ENCODE results near the gene POLR3F.
A peak's percentile ranks its signal among the peaks of the same experiment; 100 is the strongest.

Gene POLR3F

DNA sequence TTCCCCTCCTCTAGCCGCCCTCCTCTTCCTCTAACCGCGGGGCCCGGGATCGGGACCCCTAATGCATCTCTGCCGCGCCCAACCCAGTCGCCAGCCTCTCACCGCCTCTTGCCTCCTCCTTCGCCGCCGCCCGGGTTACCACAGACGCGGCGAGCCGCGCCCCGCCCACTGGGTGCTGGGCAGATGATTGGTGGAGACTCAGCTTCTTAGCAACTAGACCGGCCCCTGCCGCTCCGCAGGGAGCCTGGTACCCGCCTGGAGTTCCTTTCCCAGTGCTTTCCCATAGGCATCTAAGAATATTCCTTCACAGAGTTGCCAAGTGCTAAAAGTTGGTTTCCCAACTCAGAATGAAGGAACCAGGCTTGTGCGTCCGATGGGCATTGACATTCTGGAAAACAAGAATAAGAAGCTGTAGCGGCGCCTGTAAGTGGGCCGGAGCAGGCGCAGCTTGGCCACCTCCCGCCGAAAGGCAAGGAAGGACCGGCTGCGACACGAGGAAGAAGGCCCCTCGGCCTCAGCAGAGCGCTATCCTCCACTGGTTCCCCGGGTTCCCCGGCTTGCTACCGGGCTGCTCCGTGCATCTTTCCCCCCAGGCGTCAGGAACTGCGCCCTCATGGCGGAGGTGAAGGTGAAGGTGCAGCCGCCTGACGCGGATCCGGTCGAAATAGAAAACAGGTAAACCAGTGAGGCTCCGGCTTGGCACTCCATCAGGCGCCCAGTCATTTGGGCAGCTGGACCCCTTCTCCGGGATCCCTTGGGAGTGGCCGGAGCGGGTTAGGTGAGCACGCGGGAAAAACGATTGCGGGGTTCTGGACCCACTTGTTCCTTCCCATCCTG is at the start of gene POLR3F, which contains the start of gene DZANK1 (continued):
- TF ChIP-seq, protein P1, sequence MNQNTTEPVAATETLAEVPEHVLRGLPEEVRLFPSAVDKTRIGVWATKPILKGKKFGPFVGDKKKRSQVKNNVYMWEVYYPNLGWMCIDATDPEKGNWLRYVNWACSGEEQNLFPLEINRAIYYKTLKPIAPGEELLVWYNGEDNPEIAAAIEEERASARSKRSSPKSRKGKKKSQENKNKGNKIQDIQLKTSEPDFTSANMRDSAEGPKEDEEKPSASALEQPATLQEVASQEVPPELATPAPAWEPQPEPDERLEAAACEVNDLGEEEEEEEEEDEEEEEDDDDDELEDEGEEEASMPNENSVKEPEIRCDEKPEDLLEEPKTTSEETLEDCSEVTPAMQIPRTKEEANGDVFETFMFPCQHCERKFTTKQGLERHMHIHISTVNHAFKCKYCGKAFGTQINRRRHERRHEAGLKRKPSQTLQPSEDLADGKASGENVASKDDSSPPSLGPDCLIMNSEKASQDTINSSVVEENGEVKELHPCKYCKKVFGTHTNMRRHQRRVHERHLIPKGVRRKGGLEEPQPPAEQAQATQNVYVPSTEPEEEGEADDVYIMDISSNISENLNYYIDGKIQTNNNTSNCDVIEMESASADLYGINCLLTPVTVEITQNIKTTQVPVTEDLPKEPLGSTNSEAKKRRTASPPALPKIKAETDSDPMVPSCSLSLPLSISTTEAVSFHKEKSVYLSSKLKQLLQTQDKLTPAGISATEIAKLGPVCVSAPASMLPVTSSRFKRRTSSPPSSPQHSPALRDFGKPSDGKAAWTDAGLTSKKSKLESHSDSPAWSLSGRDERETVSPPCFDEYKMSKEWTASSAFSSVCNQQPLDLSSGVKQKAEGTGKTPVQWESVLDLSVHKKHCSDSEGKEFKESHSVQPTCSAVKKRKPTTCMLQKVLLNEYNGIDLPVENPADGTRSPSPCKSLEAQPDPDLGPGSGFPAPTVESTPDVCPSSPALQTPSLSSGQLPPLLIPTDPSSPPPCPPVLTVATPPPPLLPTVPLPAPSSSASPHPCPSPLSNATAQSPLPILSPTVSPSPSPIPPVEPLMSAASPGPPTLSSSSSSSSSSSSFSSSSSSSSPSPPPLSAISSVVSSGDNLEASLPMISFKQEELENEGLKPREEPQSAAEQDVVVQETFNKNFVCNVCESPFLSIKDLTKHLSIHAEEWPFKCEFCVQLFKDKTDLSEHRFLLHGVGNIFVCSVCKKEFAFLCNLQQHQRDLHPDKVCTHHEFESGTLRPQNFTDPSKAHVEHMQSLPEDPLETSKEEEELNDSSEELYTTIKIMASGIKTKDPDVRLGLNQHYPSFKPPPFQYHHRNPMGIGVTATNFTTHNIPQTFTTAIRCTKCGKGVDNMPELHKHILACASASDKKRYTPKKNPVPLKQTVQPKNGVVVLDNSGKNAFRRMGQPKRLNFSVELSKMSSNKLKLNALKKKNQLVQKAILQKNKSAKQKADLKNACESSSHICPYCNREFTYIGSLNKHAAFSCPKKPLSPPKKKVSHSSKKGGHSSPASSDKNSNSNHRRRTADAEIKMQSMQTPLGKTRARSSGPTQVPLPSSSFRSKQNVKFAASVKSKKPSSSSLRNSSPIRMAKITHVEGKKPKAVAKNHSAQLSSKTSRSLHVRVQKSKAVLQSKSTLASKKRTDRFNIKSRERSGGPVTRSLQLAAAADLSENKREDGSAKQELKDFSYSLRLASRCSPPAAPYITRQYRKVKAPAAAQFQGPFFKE (tag by site-specific recombination; IDR thresholded peaks at IDR 0.05; ENCODE audit: borderline replicate concordance) = no peak

DNA sequence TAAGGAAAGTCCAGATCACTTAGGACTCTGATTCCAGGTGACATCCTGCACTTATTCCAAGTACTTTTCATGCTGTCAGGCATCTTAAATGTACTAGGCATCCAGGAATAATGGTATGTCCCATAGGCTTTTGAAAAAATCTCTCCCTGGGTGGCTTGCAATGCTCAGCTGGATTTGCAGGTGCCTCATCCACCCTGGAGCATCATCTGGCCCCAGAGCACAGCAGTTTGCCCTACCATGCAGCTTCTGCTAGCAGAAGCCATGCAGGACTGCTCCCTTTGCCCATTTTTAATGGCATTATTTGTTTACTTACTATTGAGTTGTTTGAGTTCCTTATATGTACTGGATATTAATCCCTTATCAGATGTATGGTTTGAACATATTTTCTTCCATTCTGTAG is 45.6 kb upstream of the POLR3F start:
- Histone ChIP-seq H3K27ac (ENCODE audit: extremely low read depth, low read depth, low read length) (no peak overlapping the region), H3K4me3 (ENCODE audit: low read depth, low read length) (no peak overlapping the region), H3K9me3 (ENCODE audit: control insufficient read depth, insufficient read depth, low read depth, low read length) (no peaks in the 10 kb centered on the region), H3K36me3 (ENCODE audit: control insufficient read depth in 2 of 2, insufficient read depth in 1 of 2, low read length in 2 of 2) (no peaks in the 10 kb centered on the region), H3K4me1 (ENCODE audit: control insufficient read depth, insufficient read depth, low read length) (peaks cover 3% of the 10 kb centered on the region; the same call in 1 of the 2 replicates)
- POLR2A ChIA-PET = interaction anchor here (0.6 kb wide), 1 partner anchor 243 kb away, joined by 3 read pairs; no protein-coding TSS in a partner anchor
- TF ChIP-seq ZIC2 (tag by site-specific recombination; IDR thresholded peaks at IDR 0.05) (peak; percentile 46), ZNF114 (tag by site-specific recombination; IDR thresholded peaks at IDR 0.05) (no peak)
- CTCF ChIA-PET = interaction anchor here (2.3 kb wide), 1 partner anchor 9 kb away, joined by 6 read pairs; no protein-coding TSS in a partner anchor

DNA sequence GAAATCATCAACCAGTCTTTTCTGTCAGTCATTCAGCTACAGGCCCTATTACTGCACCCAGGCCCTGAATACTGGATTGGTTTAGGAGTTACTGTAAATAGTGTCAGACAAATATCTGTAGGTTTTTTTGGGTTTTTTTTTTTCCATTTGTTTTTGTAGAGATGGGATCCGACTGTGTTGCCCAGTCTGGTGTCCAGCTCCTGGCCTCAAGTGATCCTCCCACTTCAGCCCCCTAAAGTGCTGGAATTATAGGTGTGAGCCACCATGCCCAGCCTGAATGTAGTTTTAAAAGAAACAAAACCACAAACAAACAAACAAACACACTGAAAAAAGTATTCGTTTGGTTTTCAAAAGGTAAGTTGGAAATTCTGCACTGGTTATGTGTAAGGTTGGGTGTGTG is 40.0 kb upstream of the POLR3F start:
- Histone ChIP-seq H3K36me3 (ENCODE audit: control insufficient read depth in 2 of 2, insufficient read depth in 1 of 2, low read length in 2 of 2) (no peaks in the 10 kb centered on the region), H3K27ac (ENCODE audit: extremely low read depth, low read depth, low read length) (no peak overlapping the region), H3K4me3 (ENCODE audit: low read depth, low read length) (no peak overlapping the region), H3K4me1 (ENCODE audit: control insufficient read depth, insufficient read depth, low read length) (peaks cover 20% of the 10 kb centered on the region), H3K9me3 (ENCODE audit: control insufficient read depth, insufficient read depth, low read depth, low read length) (no peaks in the 10 kb centered on the region)
- CTCF ChIA-PET = interaction anchor here (0.6 kb wide), 1 partner anchor 9 kb away, joined by 3 read pairs; no protein-coding TSS in a partner anchor
- POLR2A ChIA-PET = no interaction called here
- TF ChIP-seq ZNF121 (tag by site-specific recombination; IDR thresholded peaks at IDR 0.05) (peak; percentile 90), SP2 (tag by site-specific recombination; IDR thresholded peaks at IDR 0.05) (no peak)

DNA sequence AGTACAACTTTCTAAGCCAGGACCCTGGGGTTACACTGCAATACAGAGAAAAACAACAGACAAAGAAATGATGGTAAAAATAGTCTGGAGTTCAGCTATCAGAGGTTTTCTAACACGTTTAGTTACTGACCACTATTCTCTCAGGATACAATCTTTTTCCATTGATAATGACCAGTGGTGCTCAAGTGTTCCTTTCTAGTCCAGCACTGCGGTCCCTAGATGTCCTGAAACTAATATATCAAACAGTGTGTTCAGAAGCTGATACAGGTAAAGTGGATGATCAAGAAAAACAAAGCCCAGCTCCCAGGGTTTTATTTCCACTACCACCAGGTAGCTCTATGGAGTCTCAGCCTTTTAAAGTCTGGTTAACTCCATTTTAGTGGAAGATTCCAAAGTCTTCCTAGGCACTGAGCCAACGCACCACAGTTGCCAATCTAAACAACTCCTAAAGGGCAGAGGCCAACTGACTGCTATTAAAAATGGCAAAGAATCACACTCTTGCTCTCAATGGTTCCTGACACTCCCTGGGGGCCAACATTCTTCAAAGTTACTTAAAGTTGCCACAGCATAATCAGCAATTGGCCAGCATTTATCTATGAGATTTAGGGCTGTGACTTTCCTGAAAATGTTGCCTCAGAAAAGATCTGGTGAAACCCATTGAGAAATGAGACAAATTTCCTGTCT is 38.6 kb upstream of the POLR3F start:
- no peaks in the 10 kb centered on the region for H3K9me3 ChIP-seq (ENCODE audit: control insufficient read depth, insufficient read depth, low read depth, low read length)
- H3K4me1 ChIP-seq (ENCODE audit: control insufficient read depth, insufficient read depth, low read length) = peaks cover 20% of the 10 kb centered on the region
- no peaks in the 10 kb centered on the region for H3K36me3 ChIP-seq (ENCODE audit: control insufficient read depth in 2 of 2, insufficient read depth in 1 of 2, low read length in 2 of 2)
- CTCF ChIA-PET = no interaction called here
- POLR2A ChIA-PET = interaction anchor here (0.7 to 1.2 kb wide), 2 partner anchors 39 to 352 kb away, joined by 3 to 5 read pairs; partner anchors contain the start of gene POLR3F
- H3K27ac ChIP-seq (ENCODE audit: extremely low read depth, low read depth, low read length) = peak overlapping the region; percentile 47
- H3K4me3 ChIP-seq (ENCODE audit: low read depth, low read length) = no peak overlapping the region
- TF ChIP-seq ZXDB (tag by site-specific recombination; IDR thresholded peaks at IDR 0.05) (peak; percentile 96), SP7 (tag by site-specific recombination; IDR thresholded peaks at IDR 0.05) (peak; percentile 20; the same call in 1 of the 2 replicates), ZNF561 (tag by site-specific recombination; IDR thresholded peaks at IDR 0.05; ENCODE audit: borderline replicate concordance) (peak; percentile 92), ZNF184 (tag by site-specific recombination; IDR thresholded peaks at IDR 0.05) (no peak), OSR2 (tag by site-specific recombination; IDR thresholded peaks at IDR 0.05) (peak; percentile 98), GLI2 (tag by site-specific recombination; IDR thresholded peaks at IDR 0.05; ENCODE audit: borderline replicate concordance, low read depth) (peak; percentile 51; the same call in 1 of the 2 replicates), ZBTB48 (tag by site-specific recombination; IDR thresholded peaks at IDR 0.05) (no peak), ZNF514 (tag by site-specific recombination; IDR thresholded peaks at IDR 0.05) (no peak), ZNF239 (tag by site-specific recombination; IDR thresholded peaks at IDR 0.05) (no peak), ZBTB8A (tag by site-specific recombination; IDR thresholded peaks at IDR 0.05) (peak; percentile 53; the same call in 1 of the 2 replicates), OVOL3 (tag by site-specific recombination; IDR thresholded peaks at IDR 0.05) (peak; percentile 93), ZNF555 (tag by site-specific recombination; conservative IDR thresholded peaks at IDR 0.05) (no peak), ZNF416 (tag by site-specific recombination; IDR thresholded peaks at IDR 0.05) (no peak), ZNF843 (tag by site-specific recombination; IDR thresholded peaks at IDR 0.05) (peak; percentile 96), ZBTB17 (tag by site-specific recombination; IDR thresholded peaks at IDR 0.05) (peak; percentile 34; the same call in 1 of the 2 replicates), BCL11A (tag by site-specific recombination; IDR thresholded peaks at IDR 0.05; ENCODE audit: low read depth) (peak; percentile 94)
- TF ChIP-seq, protein P2, sequence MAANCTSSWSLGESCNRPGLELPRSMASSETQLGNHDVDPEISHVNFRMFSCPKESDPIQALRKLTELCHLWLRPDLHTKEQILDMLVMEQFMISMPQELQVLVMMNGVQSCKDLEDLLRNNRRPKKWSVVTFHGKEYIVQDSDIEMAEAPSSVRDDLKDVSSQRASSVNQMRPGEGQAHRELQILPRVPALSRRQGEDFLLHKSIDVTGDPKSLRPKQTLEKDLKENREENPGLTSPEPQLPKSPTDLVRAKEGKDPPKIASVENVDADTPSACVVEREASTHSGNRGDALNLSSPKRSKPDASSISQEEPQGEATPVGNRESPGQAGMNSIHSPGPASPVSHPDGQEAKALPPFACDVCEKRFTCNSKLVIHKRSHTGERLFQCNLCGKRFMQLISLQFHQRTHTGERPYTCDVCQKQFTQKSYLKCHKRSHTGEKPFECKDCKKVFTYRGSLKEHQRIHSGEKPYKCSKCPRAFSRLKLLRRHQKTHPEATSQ (tag by site-specific recombination; IDR thresholded peaks at IDR 0.05) = no peak
